Gastrocnemius medialis (tissue), 4 donors: ENCODE results near the gene CTBP1. TPM values are rescaled to one million over a fixed set of nuclear protein-coding genes. Genes with fewer than 3 reads are reported as not detected.

Experiments used
- ATAC-seq, 2 donors: fragments of 150-250 bp; one replicate each; pipeline ENCODE4 v1.9.1; 2016
- DNase-seq, 2 donors: peaks; one replicate each; pipeline ENCODE4 v3.0.0-alpha.2; 2019
- H3K27ac ChIP-seq, 4 donors: fragments of 200-600 bp; sonication (generic); 1 replicate in 1 of 4; 2 replicates in 3 of 4; pipeline ENCODE4 v1.5.1; 2016 to 2018; ENCODE audit warnings: mild to moderate bottlenecking in 2 of 4, moderate library complexity in 1 of 4
- H3K27me3 ChIP-seq, 3 donors: fragments of 200-600 bp; sonication (generic) in 2 of 3; 1 replicate in 1 of 3; 2 replicates in 2 of 3; pipeline versions ENCODE4 v1.5.1 to v1.6.0; 2016 to 2019; ENCODE audit warnings: mild to moderate bottlenecking in 1 of 3, moderate library complexity in 1 of 3
- H3K36me3 ChIP-seq, 2 donors: fragments of 200-600 bp; sonication (generic) in 1 of 2; one replicate each; pipeline ENCODE4 v1.5.1; 2017 to 2018
- H3K4me1 ChIP-seq, 2 donors: fragments of 200-600 bp; sonication (generic) in 1 of 2; one replicate each; pipeline ENCODE4 v1.5.1; 2016 to 2017; ENCODE audit warnings: mild to moderate bottlenecking in 2 of 2
- H3K4me3 ChIP-seq, 4 donors: fragments of 200-600 bp; sonication (generic) in 3 of 4; 1 replicate in 1 of 4; 2 replicates in 3 of 4; pipeline ENCODE4 v1.5.1; 2016 to 2019; ENCODE audit warnings: mild to moderate bottlenecking in 2 of 4
- H3K9me3 ChIP-seq, 3 donors: fragments of 200-600 bp; sonication (generic) in 2 of 3; 1 replicate in 1 of 3; 2 replicates in 2 of 3; pipeline ENCODE4 v1.5.1; 2016 to 2019
- POLR2A ChIP-seq, 2 donors: fragments of 450-650 bp; IDR thresholded peaks; one replicate each; pipeline ENCODE4 v1.6.1; 2017; ENCODE audit warnings: antibody characterized with exemption in 2 of 2, mild to moderate bottlenecking in 2 of 2, moderate library complexity in 2 of 2
- in situ Hi-C, 4 donors: fragments of 200-750 bp; cut with MboI; loops; one replicate each; pipeline versions ENCODE4 v1.15.0 to v1.8.0; 2017; ENCODE audit warnings: low sequenced_read_pairs in 4 of 4
- intact Hi-C: fragments of 100-400 bp; cut with DNase I; formaldehyde crosslinking; loops from one replicate; pipeline ENCODE4 v1.15.1; 2023; ENCODE audit warnings: low total_unique reads
- total RNA-seq, 4 donors: library from RNA; depleted of rRNA; stranded (reverse); fragments of >200 nt; gene quantifications; one replicate each; pipeline versions ENCODE4 v1.1.0 to v1.2.3, GENCODE V29; 2016
- TF ChIP-seq, protein P1 (sequence below), 5 experiments: fragments of 450-650 bp in 3 of 5; fragments of 200-600 bp in 2 of 5; sonication (generic) in 2 of 5; IDR thresholded peaks in 4 of 5; conservative IDR thresholded peaks in 1 of 5; 1 replicate in 4 of 5; 2 replicates in 1 of 5; pipeline ENCODE4 v1.5.1; 2016 to 2019; ENCODE audit warnings: antibody characterized with exemption in 5 of 5, mild to moderate bottlenecking in 3 of 5, moderate library complexity in 3 of 5

The CTBP1 gene
- total RNA-seq, 4 donors from 2014 or later, result 126 to 224 (median 169) TPM

DNA sequence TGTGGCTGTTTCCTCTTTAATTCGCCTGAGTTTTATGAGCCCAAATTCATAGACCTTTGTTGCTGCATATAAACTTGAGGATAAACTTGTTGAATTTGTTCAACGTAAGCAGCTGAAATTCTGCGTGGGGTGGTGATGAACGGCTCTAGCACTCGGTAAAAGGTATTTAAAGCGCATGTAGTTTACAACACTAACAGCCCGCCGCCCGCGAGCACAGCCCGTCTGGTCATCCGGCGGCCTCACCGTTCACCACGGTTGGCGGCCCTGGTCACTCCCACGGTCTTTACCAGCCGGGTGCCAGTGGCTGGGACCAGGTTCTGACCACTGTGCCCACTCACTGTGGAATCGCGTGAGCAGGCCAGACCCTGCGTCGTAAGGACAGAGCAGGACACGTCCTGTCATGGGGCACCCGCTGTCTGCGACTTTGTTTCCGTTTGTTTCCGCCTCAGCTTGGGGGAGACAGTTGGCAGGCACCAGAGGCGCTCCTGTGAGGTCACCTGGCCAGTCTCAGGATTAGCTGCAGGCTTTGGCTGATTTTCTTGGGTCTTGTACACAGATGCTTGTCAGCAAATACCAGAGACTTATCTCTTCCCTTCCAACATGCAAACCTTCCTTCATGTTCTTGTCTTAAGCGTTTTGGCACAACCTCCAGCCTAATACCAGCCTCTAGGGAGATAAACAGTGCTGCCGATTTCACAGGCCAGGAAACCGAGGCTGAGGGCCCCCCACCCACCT is 39.8 kb downstream of the CTBP1 start:
- peaks cover 0 to 28% of the 10 kb centered on the region in 2 donors for H3K36me3 ChIP-seq
- H3K9me3 ChIP-seq, result no peaks in the 10 kb centered on the region
- ATAC-seq (peak; percentile 13 to 29), DNase-seq (no peak)
- H3K27me3 ChIP-seq, result no peaks in the 10 kb centered on the region
- in situ Hi-C loops, result no loop called here
- H3K27ac ChIP-seq, result peak overlapping the region; percentile 14 to 76 (median 60)
- no peak for TF ChIP-seq POLR2A (IDR thresholded peaks at IDR 0.05)
- TF ChIP-seq, protein P1, sequence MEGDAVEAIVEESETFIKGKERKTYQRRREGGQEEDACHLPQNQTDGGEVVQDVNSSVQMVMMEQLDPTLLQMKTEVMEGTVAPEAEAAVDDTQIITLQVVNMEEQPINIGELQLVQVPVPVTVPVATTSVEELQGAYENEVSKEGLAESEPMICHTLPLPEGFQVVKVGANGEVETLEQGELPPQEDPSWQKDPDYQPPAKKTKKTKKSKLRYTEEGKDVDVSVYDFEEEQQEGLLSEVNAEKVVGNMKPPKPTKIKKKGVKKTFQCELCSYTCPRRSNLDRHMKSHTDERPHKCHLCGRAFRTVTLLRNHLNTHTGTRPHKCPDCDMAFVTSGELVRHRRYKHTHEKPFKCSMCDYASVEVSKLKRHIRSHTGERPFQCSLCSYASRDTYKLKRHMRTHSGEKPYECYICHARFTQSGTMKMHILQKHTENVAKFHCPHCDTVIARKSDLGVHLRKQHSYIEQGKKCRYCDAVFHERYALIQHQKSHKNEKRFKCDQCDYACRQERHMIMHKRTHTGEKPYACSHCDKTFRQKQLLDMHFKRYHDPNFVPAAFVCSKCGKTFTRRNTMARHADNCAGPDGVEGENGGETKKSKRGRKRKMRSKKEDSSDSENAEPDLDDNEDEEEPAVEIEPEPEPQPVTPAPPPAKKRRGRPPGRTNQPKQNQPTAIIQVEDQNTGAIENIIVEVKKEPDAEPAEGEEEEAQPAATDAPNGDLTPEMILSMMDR (IDR thresholded peaks at IDR 0.05 in 4 of 5, conservative IDR thresholded peaks at IDR 0.05 in 1 of 5), result no peak
- peaks cover 37 to 44% of the 10 kb centered on the region in 2 donors for H3K4me1 ChIP-seq
- H3K4me3 ChIP-seq, result no peak overlapping the region
- intact Hi-C loops, result no loop called here

- H3K4me3 ChIP-seq, result no peak overlapping the region
- no peaks in the 10 kb centered on the region for H3K9me3 ChIP-seq
- H3K27me3 ChIP-seq, result no peaks in the 10 kb centered on the region
- DNase-seq, result peak in 1 of 2 donors; percentile 12
- peak overlapping the region; percentile 8 to 76 (median 20) for H3K27ac ChIP-seq
- H3K4me1 ChIP-seq, result peaks cover 37 to 44% of the 10 kb centered on the region in 2 donors
- intact Hi-C loops (no loop called here), in situ Hi-C loops (no loop called here)
- peaks cover 0 to 21% of the 10 kb centered on the region in 2 donors for H3K36me3 ChIP-seq
- ATAC-seq, result no peak
- TF ChIP-seq, protein P1 (IDR thresholded peaks at IDR 0.05 in 4 of 5, conservative IDR thresholded peaks at IDR 0.05 in 1 of 5), result no peak
- TF ChIP-seq POLR2A (IDR thresholded peaks at IDR 0.05), result no peak
Measured at GRCh38 chr4:1208266-1208961, 40.5 kb downstream of the CTBP1 start.

- TF ChIP-seq, protein P1 (IDR thresholded peaks at IDR 0.05 in 4 of 5, conservative IDR thresholded peaks at IDR 0.05 in 1 of 5), result no peak
- TF ChIP-seq POLR2A (IDR thresholded peaks at IDR 0.05), result no peak
- intact Hi-C loops (no loop called here), in situ Hi-C loops (no loop called here)
- no peak overlapping the region for H3K4me3 ChIP-seq
- ATAC-seq (peak in 1 of 2 donors; percentile 18), DNase-seq (peak in 1 of 2 donors; percentile 21)
- H3K9me3 ChIP-seq, result no peaks in the 10 kb centered on the region
- peaks cover 0 to 14% of the 10 kb centered on the region in 2 donors for H3K36me3 ChIP-seq
- peak overlapping the region; percentile 8 to 76 (median 20) for H3K27ac ChIP-seq
- H3K27me3 ChIP-seq, result no peaks in the 10 kb centered on the region
- H3K4me1 ChIP-seq, result peaks cover 37 to 44% of the 10 kb centered on the region in 2 donors
Measured at GRCh38 chr4:1207603-1208265, 41.2 kb downstream of the CTBP1 start.

DNA sequence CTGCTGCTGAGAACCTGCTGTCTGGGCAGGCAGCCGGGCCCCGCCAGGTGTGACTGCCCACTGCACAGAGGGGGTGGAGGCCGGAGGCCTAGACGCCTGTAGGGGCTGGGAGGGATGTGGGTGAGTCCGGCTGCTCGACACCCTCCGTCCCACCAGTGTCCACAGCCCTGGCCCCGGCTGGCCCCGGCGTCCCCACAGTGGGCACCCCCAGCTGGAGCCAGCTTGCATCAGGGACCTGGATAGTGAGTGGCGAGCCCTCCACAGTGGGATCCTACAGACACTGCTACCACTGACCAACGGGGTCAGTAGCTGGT is 41.8 kb downstream of the CTBP1 start:
- intact Hi-C loops (no loop called here), in situ Hi-C loops (no loop called here)
- Histone ChIP-seq H3K4me1 (peaks cover 37 to 42% of the 10 kb centered on the region in 2 donors), H3K9me3 (no peaks in the 10 kb centered on the region), H3K27me3 (no peaks in the 10 kb centered on the region), H3K4me3 (no peak overlapping the region), H3K36me3 (peaks cover 0 to 8% of the 10 kb centered on the region in 2 donors), H3K27ac (no peak overlapping the region)
- DNase-seq (peak; percentile 1 to 9), ATAC-seq (no peak)
- TF ChIP-seq POLR2A (IDR thresholded peaks at IDR 0.05), result no peak
- TF ChIP-seq, protein P1 (IDR thresholded peaks at IDR 0.05 in 4 of 5, conservative IDR thresholded peaks at IDR 0.05 in 1 of 5), result no peak
